B cell (primary cell): Measurements from ENCODE around the gene BDKRB1. TPM values are rescaled to one million over a fixed set of nuclear protein-coding genes. Genes with fewer than 3 reads are reported as not detected.

Experiments
- ATAC-seq: fragments of 200-7000 bp; cut with Tn5 transposase; one replicate; pipeline ENCODE4 v1.10.0; 2021; ENCODE audit warnings: low read depth, mild to moderate bottlenecking, moderate number of reproducible peaks, moderate library complexity
- CTCF ChIA-PET: fragments of 350-600 bp; sonication (Branson Sonifier 250); formaldehyde crosslinking; loops from one replicate; lab custom pipeline; 2021; ENCODE audit warnings: antibody characterized with exemption, inconsistent platforms; lab: Charles Lee
- POLR2A ChIA-PET: fragments of 350-600 bp; sonication (Branson Sonifier 250); formaldehyde crosslinking; loops from one replicate; lab custom pipeline; 2021; ENCODE audit warnings: antibody characterized with exemption; lab: Charles Lee
- DNase-seq: peaks from one replicate; pipeline ENCODE4 v3.0.0; 2013
- H2AFZ ChIP-seq: 2 replicates; pipeline ENCODE4 v1.6.1; 2012; ENCODE audit warnings: mild to moderate bottlenecking, low read depth, low read length; ENCODE audit not compliant: insufficient read depth, poor library complexity, severe bottlenecking
- H3K27ac ChIP-seq, 2 donors: 1 replicate in 1 of 2; 2 replicates in 1 of 2; pipeline ENCODE4 v1.5.1; 2012 to 2013; ENCODE audit warnings: low read length in 2 of 2, mild to moderate bottlenecking in 2 of 2, moderate library complexity in 1 of 2
- H3K27me3 ChIP-seq, 4 experiments: fragments of 200-600 bp in 1 of 4; sonication (generic) in 1 of 4; replicated peaks in 1 of 4; 1 replicate in 2 of 4; 2 replicates in 2 of 4; pipeline versions ENCODE4 v1.6.1 to v1.7.0; 2013 to 2016; ENCODE audit warnings: low read length in 3 of 4, mild to moderate bottlenecking in 2 of 4, mixed read lengths in 1 of 4, moderate library complexity in 1 of 4; ENCODE audit not compliant: insufficient read depth in 4 of 4, control insufficient read depth in 3 of 4; ENCODE audit errors: control extremely low read depth in 1 of 4
- H3K36me3 ChIP-seq, 2 experiments: replicated peaks in 1 of 2; 1 replicate in 1 of 2; 2 replicates in 1 of 2; pipeline versions ENCODE4 v1.6.1 to v1.7.1; 2013; ENCODE audit warnings: low read length in 1 of 2; ENCODE audit not compliant: insufficient read depth in 2 of 2, control insufficient read depth in 1 of 2; ENCODE audit errors: control extremely low read depth in 1 of 2, extremely low read depth in 1 of 2
- H3K4me1 ChIP-seq, 2 donors: fragments of 200-600 bp in 1 of 2; sonication (generic) in 1 of 2; 1 replicate in 1 of 2; 2 replicates in 1 of 2; pipeline versions ENCODE4 v1.5.1 to v1.6.1; 2013 to 2017; ENCODE audit warnings: low read length in 2 of 2; ENCODE audit not compliant: control insufficient read depth in 2 of 2, insufficient read depth in 2 of 2
- H3K4me2 ChIP-seq: replicated peaks from 2 replicates; pipeline ENCODE3; 2012; ENCODE audit warnings: mild to moderate bottlenecking, low read depth, low read length; ENCODE audit not compliant: poor library complexity, severe bottlenecking
- H3K4me3 ChIP-seq, 5 experiments: fragments of 200-600 bp in 1 of 5; sonication (generic) in 1 of 5; 1 replicate in 3 of 5; 2 replicates in 2 of 5; pipeline versions ENCODE4 v1.5.1 to v1.7.0; 2011 to 2016; ENCODE audit warnings: low read length in 4 of 5, mild to moderate bottlenecking in 4 of 5, low read depth in 2 of 5, control low read depth in 1 of 5, moderate library complexity in 1 of 5; ENCODE audit not compliant: insufficient read depth in 1 of 5; ENCODE audit errors: control extremely low read depth in 1 of 5, extremely low read depth in 1 of 5
- H3K79me2 ChIP-seq: fragments of 200-600 bp; sonication (generic); one replicate; pipeline ENCODE4 v1.6.0; 2016; ENCODE audit warnings: low read length; ENCODE audit not compliant: control insufficient read depth, insufficient read depth
- H3K9ac ChIP-seq: fragments of 200-600 bp; sonication (generic); 2 replicates; pipeline ENCODE4 v1.6.1; 2017; ENCODE audit warnings: mild to moderate bottlenecking, low read length, moderate library complexity
- H3K9me3 ChIP-seq, 3 donors: one replicate each; pipeline versions ENCODE4 v1.6.1 to v1.7.1; 2013; ENCODE audit warnings: low read length in 2 of 3; ENCODE audit not compliant: control insufficient read depth in 2 of 3, insufficient read depth in 1 of 3; ENCODE audit errors: control extremely low read depth in 1 of 3
- H4K20me1 ChIP-seq: 2 replicates; pipeline ENCODE4 v1.6.0; 2012; ENCODE audit warnings: mild to moderate bottlenecking, low read length; ENCODE audit not compliant: insufficient read depth, control insufficient read depth, poor library complexity, severe bottlenecking
- H3K27ac Mint-ChIP-seq: one replicate; pipeline ENCODE4 v1.8.0; 2021; ENCODE audit warnings: mixed read lengths
- H3K27me3 Mint-ChIP-seq: one replicate; pipeline ENCODE4 v1.8.0; 2021; ENCODE audit warnings: mixed read lengths
- H3K4me1 Mint-ChIP-seq: one replicate; pipeline ENCODE4 v1.8.0; 2021; ENCODE audit warnings: mixed read lengths
- H3K4me3 Mint-ChIP-seq: one replicate; pipeline ENCODE4 v1.8.0; 2021; ENCODE audit warnings: mixed read lengths
- H3K9me3 Mint-ChIP-seq: one replicate; pipeline ENCODE4 v1.8.0; 2022; ENCODE audit warnings: mixed read lengths; ENCODE audit not compliant: insufficient read depth
- CTCF ChIP-seq: fragments of 200-600 bp; IDR thresholded peaks from one replicate; pipeline ENCODE4 v1.8.0; 2022; ENCODE audit warnings: antibody characterized with exemption, mild to moderate bottlenecking
- EZH2 ChIP-seq: IDR thresholded peaks from 2 replicates; pipeline ENCODE4 v1.6.1; 2012; ENCODE audit warnings: borderline replicate concordance, low read depth, mild to moderate bottlenecking, moderate library complexity, low read length; ENCODE audit not compliant: insufficient read depth, poor library complexity, severe bottlenecking
- WGBS: methylation state at CpG from one replicate; pipeline ENCODE4 v1.1.5; 2013; ENCODE audit warnings: missing lambda C conversion rate; ENCODE audit not compliant: insufficient coverage; 5-methylcytosine and 5-hydroxymethylcytosine counted together
- intact Hi-C: fragments of 100-400 bp; cut with micrococcal nuclease; formaldehyde crosslinking; loops from one replicate; pipeline ENCODE4 v1.10.0; 2022
- polyA plus RNA-seq: library from polyadenylated mRNA; depleted of rRNA; stranded (reverse); fragments of >200 nt; gene quantifications from 2 replicates; pipeline ENCODE4 v1.2.3, GENCODE V29; 2012
- total RNA-seq, 2 donors: library from RNA; stranded (reverse); fragments of 120-200 nt in 1 of 2; gene quantifications; 1 replicate in 1 of 2; 2 replicates in 1 of 2; pipeline versions ENCODE4 v1.2.3 to v1.2.4, GENCODE V29; 2013 to 2022

The BDKRB1 gene
- total and polyA plus RNA-seq, 2 donors (not counting 1 experiment from before 2014, with no cell fraction given), result not detected

GRCh38 chr14:96215452-96216244 is 40.4 kb upstream of the BDKRB1 start:
- no peak overlapping the region for H3K4me3 ChIP-seq
- no peaks in the 10 kb centered on the region for H3K4me1 ChIP-seq
- H3K9me3 Mint-ChIP-seq, result no peaks in the 10 kb centered on the region
- TF ChIP-seq CTCF, result no peak
- no peak for TF ChIP-seq EZH2
- no peaks in the 10 kb centered on the region for H3K36me3 ChIP-seq
- no peaks in the 10 kb centered on the region for H3K79me2 ChIP-seq
- DNase-seq (no peak), ATAC-seq (no peak)
- H3K9ac ChIP-seq, result no peak overlapping the region
- no peak overlapping the region for H3K27ac ChIP-seq
- intact Hi-C loops, result no loop called here
- H3K4me2 ChIP-seq, result no peak overlapping the region
- H3K27me3 ChIP-seq, result peaks cover 0 to 14% (median 0%) of the 10 kb centered on the region in 4 experiments
- no peaks in the 10 kb centered on the region for H3K4me1 Mint-ChIP-seq
- CTCF ChIA-PET, result no interaction called here
- no peaks in the 10 kb centered on the region for H4K20me1 ChIP-seq
- POLR2A ChIA-PET, result no interaction called here
- 97% methylated on average over 5 of the region's 7 CpGs for WGBS
- peaks cover 14% of the 10 kb centered on the region for H3K27me3 Mint-ChIP-seq
- no peak overlapping the region for H3K27ac Mint-ChIP-seq
- no peak overlapping the region for H3K4me3 Mint-ChIP-seq
- peaks cover 0 to 15% (median 4%) of the 10 kb centered on the region in 3 donors for H3K9me3 ChIP-seq
- no peak overlapping the region for H2AFZ ChIP-seq

GRCh38 chr14:96216627-96217026 is 39.4 kb upstream of the BDKRB1 start:
- Histone ChIP-seq H3K27me3 (peaks cover 0 to 15% (median 0%) of the 10 kb centered on the region in 4 experiments), H3K9me3 (peaks cover 0 to 9% (median 2%) of the 10 kb centered on the region in 3 donors), H3K4me3 (no peak overlapping the region), H3K4me1 (no peaks in the 10 kb centered on the region), H4K20me1 (no peaks in the 10 kb centered on the region), H3K79me2 (no peaks in the 10 kb centered on the region), H3K4me2 (no peak overlapping the region), H3K27ac (no peak overlapping the region), H3K9ac (no peak overlapping the region), H3K36me3 (no peaks in the 10 kb centered on the region), H2AFZ (no peak overlapping the region)
- POLR2A ChIA-PET, result no interaction called here
- Mint-ChIP-seq H3K4me1 (no peaks in the 10 kb centered on the region), H3K4me3 (no peak overlapping the region), H3K9me3 (no peaks in the 10 kb centered on the region), H3K27me3 (peaks cover 14% of the 10 kb centered on the region), H3K27ac (no peak overlapping the region)
- no peak for DNase-seq
- TF ChIP-seq CTCF (no peak), EZH2 (no peak)
- intact Hi-C loops, result no loop called here
- no peak for ATAC-seq
- CTCF ChIA-PET, result no interaction called here
- no CpG with 5 or more reads among the region's 1 CpG for WGBS
